Neural crest cell (in vitro differentiated cells): Measurements from ENCODE around the gene CTSG. TPM values are rescaled to one million over a fixed set of nuclear protein-coding genes. Genes with fewer than 3 reads are reported as not detected.

Experiments
- DNase-seq: peaks from one replicate; pipeline ENCODE4 v3.0.0; 2021; ENCODE audit warnings: low read depth, mixed read lengths, low spot score
- H3K27ac Mint-ChIP-seq: one replicate; pipeline ENCODE4 v1.8.0; 2021; ENCODE audit warnings: mild to moderate bottlenecking, mixed read lengths; ENCODE audit not compliant: unreplicated experiment
- H3K27me3 Mint-ChIP-seq: 2 replicates; pipeline ENCODE4 v1.8.0; 2021; ENCODE audit warnings: low read depth, mild to moderate bottlenecking, mixed read lengths
- H3K36me3 Mint-ChIP-seq: 2 replicates; pipeline ENCODE4 v1.8.0; 2021; ENCODE audit warnings: low read depth, mild to moderate bottlenecking, mixed read lengths
- H3K4me1 Mint-ChIP-seq: 2 replicates; pipeline ENCODE4 v1.8.0; 2021; ENCODE audit warnings: mixed read lengths
- H3K4me3 Mint-ChIP-seq: one replicate; pipeline ENCODE4 v1.8.0; 2021; ENCODE audit warnings: mild to moderate bottlenecking, mixed read lengths
- H3K9me3 Mint-ChIP-seq: 2 replicates; pipeline ENCODE4 v1.8.0; 2021; ENCODE audit warnings: mixed read lengths
- CTCF ChIP-seq: fragments of 200-600 bp; sonication (generic); conservative IDR thresholded peaks from 2 replicates; pipeline ENCODE4 v1.5.0; 2021; ENCODE audit warnings: antibody characterized with exemption, mild to moderate bottlenecking
- long read RNA-seq: library from polyadenylated mRNA; unstranded; transcript quantifications from one replicate; pipeline ENCODE4 v2.0.0, GENCODE V29; 2020
- total RNA-seq: library from RNA; stranded (reverse); gene quantifications from 2 replicates; pipeline ENCODE4 v1.2.1, GENCODE V29; 2021

Gene CTSG
- not detected in 2 replicates for total RNA-seq
- long read RNA-seq, result 0 reads

GRCh38 chr14:24576182-24576581 is at the start of gene CTSG:
CTSG (minus strand) TSS chr14:24576250; CDS start chr14:24576223, 27 bp downstream.
- Mint-ChIP-seq H3K4me1 (no peaks in the 10 kb centered on the region), H3K4me3 (no peak within 1 kb of the TSS), H3K9me3 (no peaks in the 10 kb centered on the region), H3K36me3 (no peaks in the 10 kb centered on the region), H3K27me3 (peaks cover 19% of the 10 kb centered on the region), H3K27ac (no peak within 1 kb of the TSS)
- no peak for TF ChIP-seq CTCF
- no peak for DNase-seq

GRCh38 chr14:24613747-24614146 is 37.7 kb upstream of the CTSG start:
- Mint-ChIP-seq H3K4me1 (no peaks in the 10 kb centered on the region), H3K9me3 (peaks cover 10% of the 10 kb centered on the region), H3K36me3 (no peaks in the 10 kb centered on the region), H3K27me3 (peaks cover 8% of the 10 kb centered on the region), H3K4me3 (no peak overlapping the region), H3K27ac (no peak overlapping the region)
- DNase-seq, result no peak
- no peak for TF ChIP-seq CTCF

- Mint-ChIP-seq H3K27ac (no peak overlapping the region), H3K4me3 (no peak overlapping the region), H3K36me3 (no peaks in the 10 kb centered on the region), H3K9me3 (peaks cover 10% of the 10 kb centered on the region), H3K27me3 (peaks cover 8% of the 10 kb centered on the region), H3K4me1 (no peaks in the 10 kb centered on the region)
- no peak for DNase-seq
- no peak for TF ChIP-seq CTCF
These were observed 37.2 kb upstream of the CTSG start for GRCh38 chr14:24613241-24613640.

GRCh38 chr14:24612196-24612595 is 36.1 kb upstream of the CTSG start:
- peaks cover 8% of the 10 kb centered on the region for H3K27me3 Mint-ChIP-seq
- DNase-seq, result no peak
- no peaks in the 10 kb centered on the region for H3K36me3 Mint-ChIP-seq
- no peak overlapping the region for H3K4me3 Mint-ChIP-seq
- peaks cover 10% of the 10 kb centered on the region for H3K9me3 Mint-ChIP-seq
- H3K27ac Mint-ChIP-seq, result no peak overlapping the region
- no peak for TF ChIP-seq CTCF
- H3K4me1 Mint-ChIP-seq, result no peaks in the 10 kb centered on the region

- no peak for TF ChIP-seq CTCF
- DNase-seq, result no peak
- Mint-ChIP-seq H3K4me1 (no peaks in the 10 kb centered on the region), H3K9me3 (peaks cover 7% of the 10 kb centered on the region), H3K27me3 (peaks cover 7% of the 10 kb centered on the region), H3K27ac (no peak within 1 kb of the TSS), H3K36me3 (no peaks in the 10 kb centered on the region), H3K4me3 (no peak within 1 kb of the TSS)
These were observed 33.8 kb upstream of the CTSG start, which contains the start of gene GZMH for GRCh38 chr14:24609655-24610344. GZMH (minus strand) TSS chr14:24609685; CDS start chr14:24609613, 72 bp downstream.
